AG04449 (cell line): Measurements from ENCODE around the gene KIF18B.

Source experiments
- CTCF ChIA-PET: fragments of 350-600 bp; formaldehyde crosslinking; extraction: SDS; loops from one replicate; lab custom pipeline; 2021; ENCODE audit warnings: antibody characterized with exemption; lab: Yijun Ruan, JAX
- POLR2A ChIA-PET: fragments of 400-600, 350-600 bp; formaldehyde crosslinking; extraction: SDS; loops from one replicate; lab custom pipeline; 2020; ENCODE audit warnings: antibody characterized with exemption, inconsistent platforms; lab: Yijun Ruan, JAX
- DNase-seq: peaks from one replicate; pipeline ENCODE4 v3.0.0-alpha.2; 2010; ENCODE audit warnings: low read depth, low spot score
- H3K4me3 ChIP-seq: 2 replicates; pipeline ENCODE4 v1.5.1; 2011; ENCODE audit warnings: low read depth, mild to moderate bottlenecking, control low read depth, low read length
- TF ChIP-seq, protein P1 (sequence below): IDR thresholded peaks from one replicate; pipeline ENCODE4 v1.5.1; 2011; ENCODE audit warnings: mild to moderate bottlenecking, moderate library complexity, low read length, control low read depth, inconsistent platforms; ENCODE audit not compliant: insufficient read depth; ENCODE audit errors: missing control alignments

Gene KIF18B

DNA sequence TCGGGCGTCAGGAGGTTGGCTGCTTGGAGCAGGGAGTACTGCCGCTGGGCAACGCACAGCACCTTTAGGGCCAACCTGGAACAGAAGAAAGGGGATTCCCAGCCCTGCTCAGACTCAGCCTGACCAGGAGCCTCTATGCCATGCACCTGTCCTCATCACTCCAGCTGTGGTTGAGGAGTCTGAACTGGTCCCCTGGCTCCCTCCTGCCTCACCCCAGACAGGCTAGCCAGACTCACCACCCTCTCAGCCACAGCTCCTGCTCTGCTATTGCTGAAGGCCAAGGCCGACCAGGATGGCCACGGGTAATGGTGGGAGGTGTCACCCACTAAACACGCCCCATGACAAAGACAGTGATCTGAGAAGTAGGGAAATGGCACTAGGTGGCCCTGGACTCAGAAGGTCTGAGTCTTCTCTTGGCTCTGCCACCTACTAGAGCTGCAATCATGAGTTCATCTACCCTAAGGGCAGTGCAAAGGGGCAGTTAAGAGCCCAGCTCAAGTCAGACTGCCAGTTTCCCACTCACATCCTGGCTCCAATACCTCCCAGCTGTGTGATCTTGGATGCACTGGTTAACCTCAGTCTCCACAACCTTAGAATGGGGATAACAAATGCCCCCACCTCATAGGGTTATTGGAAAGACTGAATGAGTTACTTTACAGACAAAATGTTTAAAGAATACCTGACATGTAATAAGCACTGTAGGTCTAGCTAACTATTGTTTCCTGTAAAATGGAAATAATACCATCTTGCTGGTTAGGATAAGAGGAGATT, 18.4 kb downstream of the KIF18B start:
- CTCF ChIA-PET: interaction anchor here (0.9 to 6.3 kb wide), 3 partner anchors 8 to 91 kb away, joined by 3 to 52 read pairs (median 49); no protein-coding TSS in a partner anchor
- no peak for DNase-seq
- POLR2A ChIA-PET: no interaction called here
- no peak overlapping the region for H3K4me3 ChIP-seq
- TF ChIP-seq, protein P1, sequence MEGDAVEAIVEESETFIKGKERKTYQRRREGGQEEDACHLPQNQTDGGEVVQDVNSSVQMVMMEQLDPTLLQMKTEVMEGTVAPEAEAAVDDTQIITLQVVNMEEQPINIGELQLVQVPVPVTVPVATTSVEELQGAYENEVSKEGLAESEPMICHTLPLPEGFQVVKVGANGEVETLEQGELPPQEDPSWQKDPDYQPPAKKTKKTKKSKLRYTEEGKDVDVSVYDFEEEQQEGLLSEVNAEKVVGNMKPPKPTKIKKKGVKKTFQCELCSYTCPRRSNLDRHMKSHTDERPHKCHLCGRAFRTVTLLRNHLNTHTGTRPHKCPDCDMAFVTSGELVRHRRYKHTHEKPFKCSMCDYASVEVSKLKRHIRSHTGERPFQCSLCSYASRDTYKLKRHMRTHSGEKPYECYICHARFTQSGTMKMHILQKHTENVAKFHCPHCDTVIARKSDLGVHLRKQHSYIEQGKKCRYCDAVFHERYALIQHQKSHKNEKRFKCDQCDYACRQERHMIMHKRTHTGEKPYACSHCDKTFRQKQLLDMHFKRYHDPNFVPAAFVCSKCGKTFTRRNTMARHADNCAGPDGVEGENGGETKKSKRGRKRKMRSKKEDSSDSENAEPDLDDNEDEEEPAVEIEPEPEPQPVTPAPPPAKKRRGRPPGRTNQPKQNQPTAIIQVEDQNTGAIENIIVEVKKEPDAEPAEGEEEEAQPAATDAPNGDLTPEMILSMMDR: no peak

DNA sequence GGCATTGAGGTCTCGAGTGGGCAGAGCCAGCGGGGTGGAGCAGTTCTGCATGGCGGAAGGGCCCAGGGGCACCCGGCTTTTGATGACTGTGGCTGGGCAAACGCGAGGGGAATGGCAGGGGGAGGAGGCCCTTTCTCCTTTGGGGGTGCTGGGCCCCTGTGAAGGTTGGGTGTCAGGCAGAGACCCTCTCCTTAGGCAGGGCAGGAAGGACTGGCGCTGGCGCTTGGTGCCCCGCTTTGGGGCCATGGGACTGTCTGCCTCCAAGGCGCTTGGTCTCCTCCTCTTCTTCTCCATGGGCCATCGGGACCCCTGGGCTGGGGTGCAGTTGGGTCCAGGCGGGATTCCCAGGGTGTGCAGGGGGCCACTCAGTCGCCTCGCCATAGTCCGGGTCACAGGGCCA, 19.4 kb downstream of the KIF18B start:
- ChIA-PET CTCF (interaction anchor here (1.0 to 22.1 kb wide), 5 partner anchors 17 to 324 kb away, joined by 3 to 673 read pairs (median 6); partner anchors contain the start of gene ACBD4), POLR2A (no interaction called here)
- H3K4me3 ChIP-seq: no peak overlapping the region
- no peak for DNase-seq
- TF ChIP-seq, protein P1: no peak

DNA sequence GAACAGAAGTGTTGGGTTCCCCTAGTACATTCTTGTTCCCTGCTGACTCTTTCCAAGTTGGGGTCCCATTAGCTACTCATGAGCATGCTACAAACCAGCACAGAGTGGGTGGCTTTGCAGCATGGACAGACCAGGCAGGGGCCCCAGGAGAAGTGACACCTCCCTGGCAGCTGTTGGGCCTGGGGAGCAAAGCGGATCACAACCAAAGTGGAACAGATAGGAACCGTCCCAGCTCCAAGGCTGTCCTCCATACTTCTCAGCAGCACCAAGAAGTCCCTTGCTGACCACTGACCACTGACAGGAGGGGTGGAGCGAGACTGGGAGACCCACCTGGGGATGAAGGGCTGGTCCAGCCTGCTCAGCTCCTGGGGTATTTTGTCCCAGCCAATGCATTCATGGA, 19.9 kb downstream of the KIF18B start:
- TF ChIP-seq, protein P1: no peak
- DNase-seq: no peak
- ChIA-PET POLR2A (no interaction called here), CTCF (interaction anchor here (1.0 to 22.1 kb wide), 5 partner anchors 17 to 324 kb away, joined by 3 to 673 read pairs (median 4); partner anchors contain the start of gene ACBD4)
- H3K4me3 ChIP-seq: no peak overlapping the region

DNA sequence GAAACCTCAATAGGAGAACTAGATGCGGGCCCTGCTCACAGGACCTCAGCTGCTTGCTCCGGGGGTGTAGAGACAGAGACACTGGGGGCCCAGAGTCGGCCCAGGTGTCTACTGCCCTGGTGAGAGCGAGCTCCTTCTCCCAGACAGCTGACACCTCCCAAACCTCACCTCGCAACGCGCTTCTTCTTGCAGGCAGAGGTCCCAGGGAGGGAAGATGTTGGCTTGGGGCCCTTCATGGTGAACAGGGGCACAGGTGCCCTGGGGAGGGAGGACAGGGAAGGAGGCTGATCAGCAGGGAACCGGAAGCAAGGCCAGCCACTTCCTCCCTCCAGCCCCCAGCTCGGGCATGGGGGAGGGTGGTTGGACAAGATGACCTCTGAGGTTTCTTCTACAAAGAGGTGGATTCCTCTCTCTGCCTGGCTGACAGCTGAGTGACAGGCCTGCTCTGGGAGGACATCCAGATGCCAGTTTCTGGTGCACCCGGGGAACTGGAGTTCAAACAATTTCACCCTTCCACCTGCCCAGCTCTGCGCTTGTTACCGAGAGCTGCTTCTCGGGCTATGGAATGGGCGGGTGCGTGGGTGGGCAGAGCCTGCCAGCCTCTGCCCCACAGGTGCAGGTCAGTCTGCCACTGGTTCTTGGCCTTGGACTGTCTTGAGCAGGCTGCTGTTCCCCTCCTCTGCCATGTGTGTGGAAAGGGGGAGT, 20.6 kb downstream of the KIF18B start:
- ChIA-PET CTCF (interaction anchor here (0.9 to 22.1 kb wide), 6 partner anchors 8 to 222 kb away, joined by 3 to 673 read pairs (median 5); partner anchors contain the start of genes ACBD4 and GFAP), POLR2A (interaction anchor here (0.6 kb wide), 1 partner anchor 80 kb away, joined by 3 read pairs; no protein-coding TSS in a partner anchor)
- DNase-seq: no peak
- no peak overlapping the region for H3K4me3 ChIP-seq
- TF ChIP-seq, protein P1: no peak

DNA sequence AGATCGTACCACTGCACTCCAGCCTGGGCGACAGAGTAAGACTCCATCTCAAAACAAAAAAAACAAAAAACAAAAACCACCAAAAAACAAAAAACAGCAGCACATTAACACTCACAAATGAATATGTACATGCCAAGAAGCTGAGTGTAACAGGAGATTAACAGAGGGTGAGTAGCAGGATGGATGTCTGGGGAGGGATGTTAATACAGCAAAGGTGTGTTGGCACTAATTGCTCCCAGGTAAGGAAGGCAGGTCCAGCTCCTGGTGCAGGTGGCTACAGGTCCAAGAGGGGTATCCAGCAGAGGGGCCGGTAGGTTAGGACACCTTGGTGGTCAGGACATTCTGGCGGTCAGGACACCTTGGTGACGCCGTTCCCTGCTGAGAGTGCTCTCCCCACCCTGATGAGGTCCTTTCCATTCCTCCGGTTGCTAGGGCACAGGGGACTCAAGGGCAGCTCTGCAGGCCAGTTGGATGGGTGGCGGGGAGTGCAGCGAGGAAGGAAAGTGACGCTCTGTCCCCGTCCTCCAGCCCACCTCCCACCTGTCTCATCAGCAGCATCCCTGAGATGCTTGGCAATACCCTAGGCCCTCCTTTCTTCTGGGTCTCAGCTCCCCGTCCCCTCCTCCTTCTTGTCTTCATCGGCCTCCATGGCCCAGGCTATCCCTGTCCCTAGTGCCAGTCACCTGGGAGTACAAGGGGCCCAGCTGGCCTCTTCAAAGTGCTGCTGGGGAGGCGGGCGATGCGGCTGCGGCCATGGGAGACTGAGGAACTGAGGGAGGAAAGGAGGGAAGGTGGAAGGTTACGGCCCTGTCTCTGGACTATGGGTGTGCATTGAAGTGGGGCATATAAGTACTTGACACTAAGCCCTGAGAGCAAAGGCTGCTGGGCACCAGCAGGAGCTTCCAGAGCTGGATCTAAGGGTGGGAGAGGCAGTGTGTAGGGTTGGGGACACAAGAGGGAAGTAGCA, 21.6 kb downstream of the KIF18B start:
- ChIA-PET POLR2A (interaction anchor here (0.6 kb wide), 1 partner anchor 223 kb away, joined by 3 read pairs; no protein-coding TSS in a partner anchor), CTCF (interaction anchor here (1.1 to 22.1 kb wide), 6 partner anchors 11 to 223 kb away, joined by 3 to 673 read pairs (median 5); partner anchors contain the start of genes ACBD4 and GFAP)
- TF ChIP-seq, protein P1: no peak
- no peak overlapping the region for H3K4me3 ChIP-seq
- DNase-seq: no peak
